Gastroesophageal sphincter (tissue), 3 donors: Measurements from ENCODE around the gene SYNGR2.

ENCODE experiments used
- EP300 ChIP-seq: sonication (generic); formaldehyde crosslinking; IDR thresholded peaks from one replicate; pipeline ENCODE4 v1.6.1; 2017; ENCODE audit warnings: antibody characterized with exemption, mild to moderate bottlenecking
- POLR2A ChIP-seq, 2 donors: fragments of 450-650 bp; IDR thresholded peaks; one replicate each; pipeline ENCODE4 v1.6.1; 2017; ENCODE audit warnings: antibody characterized with exemption in 2 of 2, mild to moderate bottlenecking in 2 of 2, moderate library complexity in 1 of 2
- POLR2AphosphoS5 ChIP-seq: sonication (generic); formaldehyde crosslinking; IDR thresholded peaks from one replicate; pipeline ENCODE4 v1.6.1; 2017; ENCODE audit warnings: antibody characterized with exemption
- TF ChIP-seq, protein P1 (sequence below), 4 experiments: fragments of 200-600 bp in 2 of 4; fragments of 450-650 bp in 2 of 4; sonication (generic) in 1 of 4; IDR thresholded peaks; one replicate each; pipeline ENCODE4 v1.5.1; 2017 to 2019; ENCODE audit warnings: antibody characterized with exemption in 4 of 4, mild to moderate bottlenecking in 2 of 4, moderate library complexity in 2 of 4

DNA sequence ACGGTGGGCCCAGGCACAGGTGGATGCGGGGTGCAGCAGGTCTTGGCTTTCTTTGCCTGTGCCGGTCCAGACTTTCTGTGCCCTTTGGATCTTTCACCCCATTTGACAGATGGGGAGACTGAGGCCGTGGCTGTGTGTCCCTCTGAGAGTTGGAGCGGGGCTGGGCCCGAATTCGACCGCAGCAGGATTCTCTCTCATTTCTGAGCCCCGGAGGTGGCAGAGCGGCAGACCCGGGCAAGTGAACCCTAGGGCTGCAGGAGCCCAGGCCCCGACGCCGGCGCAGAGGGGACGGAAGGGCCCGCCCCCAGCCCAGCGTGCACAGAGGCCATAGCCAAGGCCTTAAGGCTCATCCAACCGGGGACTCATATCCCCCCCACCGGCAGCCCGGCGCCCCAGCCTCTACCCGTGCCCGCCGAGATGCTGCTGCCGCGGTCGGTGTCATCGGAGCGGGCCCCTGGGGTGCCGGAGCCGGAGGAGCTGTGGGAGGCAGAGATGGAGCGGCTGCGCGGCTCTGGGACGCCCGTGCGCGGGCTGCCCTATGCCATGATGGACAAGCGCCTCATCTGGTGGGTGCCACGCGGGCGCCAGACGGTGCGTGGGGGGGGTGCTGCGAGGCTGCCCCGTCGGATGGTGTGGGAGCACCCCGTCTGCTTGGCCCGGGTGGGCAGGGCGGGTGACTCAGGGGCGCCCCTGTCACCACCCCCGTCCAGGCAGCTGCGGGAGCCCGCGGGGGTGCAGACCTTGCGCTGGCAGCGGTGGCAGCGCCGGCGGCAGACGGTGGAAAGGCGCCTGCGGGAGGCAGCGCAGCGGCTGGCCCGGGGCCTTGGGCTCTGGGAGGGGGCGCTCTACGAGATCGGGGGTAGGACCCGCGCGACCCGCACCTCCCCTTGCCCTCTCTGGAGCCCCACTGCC is 37.0 kb upstream of the SYNGR2 start:
- TF ChIP-seq POLR2AphosphoS5 (no peak), POLR2A (IDR thresholded peaks at IDR 0.05) (no peak), EP300 (no peak)
- TF ChIP-seq, protein P1, sequence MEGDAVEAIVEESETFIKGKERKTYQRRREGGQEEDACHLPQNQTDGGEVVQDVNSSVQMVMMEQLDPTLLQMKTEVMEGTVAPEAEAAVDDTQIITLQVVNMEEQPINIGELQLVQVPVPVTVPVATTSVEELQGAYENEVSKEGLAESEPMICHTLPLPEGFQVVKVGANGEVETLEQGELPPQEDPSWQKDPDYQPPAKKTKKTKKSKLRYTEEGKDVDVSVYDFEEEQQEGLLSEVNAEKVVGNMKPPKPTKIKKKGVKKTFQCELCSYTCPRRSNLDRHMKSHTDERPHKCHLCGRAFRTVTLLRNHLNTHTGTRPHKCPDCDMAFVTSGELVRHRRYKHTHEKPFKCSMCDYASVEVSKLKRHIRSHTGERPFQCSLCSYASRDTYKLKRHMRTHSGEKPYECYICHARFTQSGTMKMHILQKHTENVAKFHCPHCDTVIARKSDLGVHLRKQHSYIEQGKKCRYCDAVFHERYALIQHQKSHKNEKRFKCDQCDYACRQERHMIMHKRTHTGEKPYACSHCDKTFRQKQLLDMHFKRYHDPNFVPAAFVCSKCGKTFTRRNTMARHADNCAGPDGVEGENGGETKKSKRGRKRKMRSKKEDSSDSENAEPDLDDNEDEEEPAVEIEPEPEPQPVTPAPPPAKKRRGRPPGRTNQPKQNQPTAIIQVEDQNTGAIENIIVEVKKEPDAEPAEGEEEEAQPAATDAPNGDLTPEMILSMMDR (IDR thresholded peaks at IDR 0.05) = no peak
